HG03060 (cell line): ENCODE results near the gene TFRC.
"Not testable (repeated sequence)": the region's sequence is repeated elsewhere in the genome, so short reads cannot be mapped to it uniquely, and the experiment has no call there.

ENCODE experiments used
- ATAC-seq: cut with Tn5 transposase; IDR thresholded peaks from one replicate; pipeline ENCODE4 v1.9.1; 2021; ENCODE audit warnings: low read depth, moderate number of reproducible peaks; ENCODE audit not compliant: unreplicated experiment

Gene TFRC

GRCh38 chr3:196081834-196082618 is at the start of gene TFRC:
Gene TFRC (minus strand): TSS chr3:196082090. CDS start chr3:196077099, 4,991 bp downstream.
- ATAC-seq = peak; percentile 72

- ATAC-seq = no peak
Observed at GRCh38 chr3:196128172-196128843, 46.4 kb upstream of the TFRC start.

GRCh38 chr3:196127308-196128040 is 45.6 kb upstream of the TFRC start:
- ATAC-seq = no peak

- ATAC-seq = no peak
Observed at GRCh38 chr3:196124608-196125007, 42.7 kb upstream of the TFRC start.

GRCh38 chr3:196122688-196123046 is 40.8 kb upstream of the TFRC start:
- ATAC-seq = no peak

GRCh38 chr3:196122021-196122687 is 40.3 kb upstream of the TFRC start:
- no peak for ATAC-seq

- no peak for ATAC-seq
Observed at GRCh38 chr3:196121066-196121465, 39.2 kb upstream of the TFRC start.

GRCh38 chr3:196120291-196120951 is 38.5 kb upstream of the TFRC start:
- ATAC-seq = no peak

- ATAC-seq = no peak
Observed at GRCh38 chr3:196117809-196118208, 35.9 kb upstream of the TFRC start.

- peak; percentile 71 for ATAC-seq
Observed at GRCh38 chr3:196115678-196116083, 33.8 kb upstream of the TFRC start.

- no peak for ATAC-seq
Observed at GRCh38 chr3:196111939-196112386, 30.1 kb upstream of the TFRC start.

- no peak for ATAC-seq
Observed at GRCh38 chr3:196108075-196108743, 26.3 kb upstream of the TFRC start.

- not testable (repeated sequence) for ATAC-seq
Observed at GRCh38 chr3:196104707-196105106, 22.8 kb upstream of the TFRC start.

- ATAC-seq = not testable (repeated sequence)
Observed at GRCh38 chr3:196098365-196098980, 16.6 kb upstream of the TFRC start.

GRCh38 chr3:196097373-196098154 is 15.7 kb upstream of the TFRC start:
- no peak for ATAC-seq

GRCh38 chr3:196096382-196096953 is 14.6 kb upstream of the TFRC start:
- peak; percentile 77 for ATAC-seq

- no peak for ATAC-seq
Observed at GRCh38 chr3:196093317-196094111, 11.6 kb upstream of the TFRC start.
